Loucy (cell line): ENCODE measurements around the gene C4B.

Experiments
- H2AFZ ChIP-seq: fragments of 200-600 bp; sonication (generic); 2 replicates; pipeline ENCODE4 v1.6.0; 2016; ENCODE audit warnings: antibody characterized with exemption, mild to moderate bottlenecking, low read length, moderate library complexity
- H3F3A ChIP-seq: fragments of 200-600 bp; 2 replicates; pipeline ENCODE4 v1.6.0; 2016; ENCODE audit warnings: antibody characterized with exemption, low read depth, mild to moderate bottlenecking
- H3K27me3 ChIP-seq: fragments of 200-600 bp; sonication (generic); 2 replicates; pipeline ENCODE4 v1.6.1; 2014; ENCODE audit warnings: low read length, mild to moderate bottlenecking; ENCODE audit not compliant: insufficient read depth, poor library complexity, severe bottlenecking
- H3K36me3 ChIP-seq: fragments of 200-600 bp; sonication (generic); 2 replicates; pipeline ENCODE4 v1.6.1; 2016; ENCODE audit warnings: low read length; ENCODE audit not compliant: insufficient read depth
- H3K4me1 ChIP-seq: fragments of 200-600 bp; sonication (generic); 2 replicates; pipeline ENCODE4 v1.5.1; 2014; ENCODE audit warnings: low read length, mild to moderate bottlenecking; ENCODE audit not compliant: insufficient read depth, poor library complexity, severe bottlenecking
- H3K4me2 ChIP-seq: fragments of 200-600 bp; sonication (generic); 2 replicates; pipeline ENCODE4 v1.6.0; 2014; ENCODE audit warnings: antibody characterized with exemption, low read length, low read depth, mild to moderate bottlenecking; ENCODE audit not compliant: poor library complexity, severe bottlenecking
- H3K4me3 ChIP-seq: fragments of 200-600 bp; sonication (generic); 2 replicates; pipeline ENCODE4 v1.5.1; 2014; ENCODE audit warnings: low read length, mild to moderate bottlenecking, mixed read lengths; ENCODE audit not compliant: poor library complexity, severe bottlenecking
- H3K79me2 ChIP-seq: fragments of 200-600 bp; sonication (generic); 2 replicates; pipeline ENCODE4 v1.6.1; 2014; ENCODE audit warnings: low read length; ENCODE audit not compliant: insufficient read depth
- H3K9ac ChIP-seq: fragments of 200-600 bp; sonication (generic); 2 replicates; pipeline ENCODE4 v1.6.0; 2014; ENCODE audit warnings: mild to moderate bottlenecking, low read depth, low read length, moderate library complexity; ENCODE audit not compliant: poor library complexity, severe bottlenecking
- H3K9me2 ChIP-seq: fragments of 200-600 bp; sonication (generic); replicated peaks from 2 replicates; pipeline ENCODE4 v1.6.1; 2016; ENCODE audit warnings: low read depth, low read length, mixed read lengths
- H3K9me3 ChIP-seq: fragments of 200-600 bp; sonication (generic); 2 replicates; pipeline ENCODE4 v1.6.1; 2014; ENCODE audit warnings: mild to moderate bottlenecking, antibody characterized with exemption, low read length, low read depth; ENCODE audit not compliant: insufficient read depth
- H4K20me1 ChIP-seq: fragments of 200-600 bp; sonication (generic); 2 replicates; pipeline ENCODE4 v1.6.0; 2014; ENCODE audit warnings: antibody characterized with exemption, low read length, mild to moderate bottlenecking; ENCODE audit not compliant: insufficient read depth, poor library complexity, severe bottlenecking
- CTCF ChIP-seq: fragments of 200-600 bp; sonication (generic); conservative IDR thresholded peaks from 2 replicates; pipeline ENCODE4 v1.5.1; 2014; ENCODE audit warnings: mild to moderate bottlenecking, antibody characterized with exemption, low read length
- EZH2phosphoT487 ChIP-seq: fragments of 200-600 bp; IDR thresholded peaks from 2 replicates; pipeline ENCODE4 v1.6.1; 2018; ENCODE audit warnings: antibody characterized with exemption, mild to moderate bottlenecking, moderate library complexity, borderline replicate concordance

Gene C4B

GRCh38 chr6:31968791-31969711, 45.5 kb upstream of the C4B start:
- Histone ChIP-seq H3K9me3 (no peaks in the 10 kb centered on the region), H3K27me3 (no peaks in the 10 kb centered on the region), H3F3A (no peaks in the 10 kb centered on the region), H3K4me1 (peaks cover 20% of the 10 kb centered on the region), H3K36me3 (peaks cover 41% of the 10 kb centered on the region; the same call in 1 of the 2 replicates), H3K4me2 (peak overlapping the region; percentile 95), H3K9ac (no peak overlapping the region), H3K79me2 (peaks cover 33% of the 10 kb centered on the region), H3K4me3 (no peak overlapping the region), H2AFZ (no peak overlapping the region), H3K9me2 (no peaks in the 10 kb centered on the region), H4K20me1 (no peaks in the 10 kb centered on the region)
- TF ChIP-seq EZH2phosphoT487: no peak

GRCh38 chr6:31969712-31970603, 44.6 kb upstream of the C4B start:
- TF ChIP-seq EZH2phosphoT487 (no peak), CTCF (no peak)
- peak overlapping the region; percentile 95 for H3K4me2 ChIP-seq
- peak overlapping the region; percentile 88 for H3K9ac ChIP-seq
- no peaks in the 10 kb centered on the region for H3K9me2 ChIP-seq
- H3K9me3 ChIP-seq: no peaks in the 10 kb centered on the region
- no peaks in the 10 kb centered on the region for H3K27me3 ChIP-seq
- peaks cover 36% of the 10 kb centered on the region for H3K79me2 ChIP-seq
- H2AFZ ChIP-seq: no peak overlapping the region
- H3K4me1 ChIP-seq: peaks cover 20% of the 10 kb centered on the region
- peak overlapping the region; percentile 92 for H3K4me3 ChIP-seq
- no peaks in the 10 kb centered on the region for H4K20me1 ChIP-seq
- H3K36me3 ChIP-seq: peaks cover 36% of the 10 kb centered on the region; the same call in 1 of the 2 replicates
- H3F3A ChIP-seq: no peaks in the 10 kb centered on the region

GRCh38 chr6:31970604-31971271, 43.9 kb upstream of the C4B start:
- Histone ChIP-seq H3K9me3 (no peaks in the 10 kb centered on the region), H3F3A (no peaks in the 10 kb centered on the region), H3K9ac (peak overlapping the region; percentile 88)

More at GRCh38 chr6:31970604-31971271, 43.9 kb upstream of the C4B start:
- Histone ChIP-seq H3K4me1 (peaks cover 20% of the 10 kb centered on the region), H4K20me1 (no peaks in the 10 kb centered on the region), H3K4me2 (peak overlapping the region; percentile 95), H2AFZ (no peak overlapping the region), H3K36me3 (peaks cover 33% of the 10 kb centered on the region; the same call in 1 of the 2 replicates), H3K27me3 (no peaks in the 10 kb centered on the region), H3K9me2 (no peaks in the 10 kb centered on the region), H3K4me3 (peak overlapping the region; percentile 92), H3K79me2 (peaks cover 36% of the 10 kb centered on the region)
- TF ChIP-seq CTCF: no peak
- no peak for TF ChIP-seq EZH2phosphoT487
